Activated CD8-positive, alpha-beta T cell treated with anti-CD3 and anti-CD28 coated beads for 36 hours (primary cell): ENCODE data around the gene INAVA. TPM values are rescaled to one million over a fixed set of nuclear protein-coding genes. Genes with fewer than 3 reads are reported as not detected.
"Not testable (repeated sequence)": the region's sequence is repeated elsewhere in the genome, so short reads cannot be mapped to it uniquely, and the experiment has no call there.

Experiments used
- ATAC-seq: fragments of 200-7000 bp; cut with Tn5 transposase; one replicate; pipeline ENCODE4 v1.10.0; 2021; ENCODE audit warnings: mild to moderate bottlenecking, moderate library complexity
- CTCF ChIA-PET: fragments of 350-600 bp; sonication (Branson Sonifier 250); formaldehyde crosslinking; loops from one replicate; lab custom pipeline; 2021; ENCODE audit warnings: antibody characterized with exemption; lab: Charles Lee
- POLR2A ChIA-PET: fragments of 350-600 bp; sonication (Branson Sonifier 250); formaldehyde crosslinking; loops from one replicate; lab custom pipeline; 2021; ENCODE audit warnings: antibody characterized with exemption; lab: Charles Lee
- DNase-seq: peaks from one replicate; pipeline ENCODE4 v3.0.0-alpha.2; 2020
- H3K27ac Mint-ChIP-seq: one replicate; pipeline ENCODE4 v1.8.0; 2021; ENCODE audit warnings: mild to moderate bottlenecking, mixed read lengths
- H3K27me3 Mint-ChIP-seq: one replicate; pipeline ENCODE4 v1.8.0; 2021; ENCODE audit warnings: mixed read lengths
- H3K36me3 Mint-ChIP-seq: one replicate; pipeline ENCODE4 v1.8.0; 2021; ENCODE audit warnings: low read depth, mixed read lengths
- H3K4me1 Mint-ChIP-seq: one replicate; pipeline ENCODE4 v1.8.0; 2021; ENCODE audit warnings: low read depth, mixed read lengths
- H3K4me3 Mint-ChIP-seq: one replicate; pipeline ENCODE4 v1.8.0; 2021; ENCODE audit warnings: mild to moderate bottlenecking, moderate library complexity, mixed read lengths
- H3K9me3 Mint-ChIP-seq: one replicate; pipeline ENCODE4 v1.8.0; 2021; ENCODE audit warnings: mixed read lengths
- CTCF ChIP-seq: fragments of 200-600 bp; IDR thresholded peaks from one replicate; pipeline ENCODE4 v1.8.0; 2022; ENCODE audit warnings: antibody characterized with exemption, mild to moderate bottlenecking
- intact Hi-C: fragments of 100-400 bp; cut with micrococcal nuclease; formaldehyde crosslinking; loops from one replicate; pipeline ENCODE4 v1.10.0; 2022
- total RNA-seq, 2 experiments: library from RNA; stranded (reverse); gene quantifications; one replicate each; pipeline ENCODE4 v1.2.3, GENCODE V29; 2021

The INAVA gene
- total RNA-seq, 2 experiments from 2014 or later = not detected

GRCh38 chr1:200929530-200930278 lies 35.0 kb downstream of the INAVA start:
- DNase-seq (no peak), ATAC-seq (no peak)
- Mint-ChIP-seq H3K27me3 (peaks cover 4% of the 10 kb centered on the region), H3K27ac (no peak overlapping the region), H3K9me3 (peaks cover 4% of the 10 kb centered on the region), H3K4me1 (peaks cover 7% of the 10 kb centered on the region), H3K4me3 (no peak overlapping the region), H3K36me3 (no peaks in the 10 kb centered on the region)
- CTCF ChIA-PET = interaction anchor here (0.9 kb wide), 1 partner anchor 50 kb away, joined by 3 read pairs; no protein-coding TSS in a partner anchor
- intact Hi-C loops = no loop called here
- no peak for TF ChIP-seq CTCF
- POLR2A ChIA-PET = no interaction called here

- DNase-seq, H3K4me3 Mint-ChIP-seq, H3K9me3 Mint-ChIP-seq, H3K27ac Mint-ChIP-seq, ATAC-seq, H3K4me1 Mint-ChIP-seq, H3K36me3 Mint-ChIP-seq, CTCF ChIA-PET, POLR2A ChIA-PET, H3K27me3 Mint-ChIP-seq, intact Hi-C loops: not testable (repeated sequence)
Observed at GRCh38 chr1:200930285-200930684, 35.6 kb downstream of the INAVA start.

GRCh38 chr1:200931776-200932175 lies 37.1 kb downstream of the INAVA start:
- CTCF ChIA-PET = interaction anchor here (1.0 to 1.4 kb wide), 3 partner anchors 26 to 111 kb away, joined by 3 to 5 read pairs (median 3); no protein-coding TSS in a partner anchor

GRCh38 chr1:200934676-200935245 lies 40.1 kb downstream of the INAVA start:
- Mint-ChIP-seq H3K4me1 (peaks cover 5% of the 10 kb centered on the region), H3K4me3 (no peak overlapping the region), H3K36me3 (no peaks in the 10 kb centered on the region), H3K27ac (no peak overlapping the region), H3K27me3 (peaks cover 2% of the 10 kb centered on the region), H3K9me3 (peaks cover 4% of the 10 kb centered on the region)
- intact Hi-C loops = no loop called here
- ChIA-PET CTCF (no interaction called here), POLR2A (interaction anchor here (1.0 kb wide), 1 partner anchor 176 kb away, joined by 3 read pairs; no protein-coding TSS in a partner anchor)
- DNase-seq (no peak), ATAC-seq (no peak)
- TF ChIP-seq CTCF = no peak

More at GRCh38 chr1:200931776-200932175, 37.1 kb downstream of the INAVA start:
- Mint-ChIP-seq H3K4me3 (no peak overlapping the region), H3K27ac (no peak overlapping the region), H3K9me3 (peaks cover 4% of the 10 kb centered on the region), H3K27me3 (peaks cover 4% of the 10 kb centered on the region), H3K4me1 (no peaks in the 10 kb centered on the region), H3K36me3 (no peaks in the 10 kb centered on the region)
- no peak for TF ChIP-seq CTCF
- no peak for ATAC-seq
- POLR2A ChIA-PET = no interaction called here
- DNase-seq = no peak
- intact Hi-C loops = no loop called here

- H3K27ac Mint-ChIP-seq, DNase-seq, H3K4me3 Mint-ChIP-seq, H3K9me3 Mint-ChIP-seq, H3K36me3 Mint-ChIP-seq, ATAC-seq, intact Hi-C loops, H3K4me1 Mint-ChIP-seq, H3K27me3 Mint-ChIP-seq, CTCF ChIA-PET: not testable (repeated sequence)
- POLR2A ChIA-PET = interaction anchor here (1.0 kb wide), 1 partner anchor 177 kb away, joined by 3 read pairs; no protein-coding TSS in a partner anchor
Observed at GRCh38 chr1:200935286-200935962, 40.7 kb downstream of the INAVA start.
